Pancreas (tissue), 10 donors: Measurements from ENCODE around the gene EPB42. TPM values are rescaled to one million over a fixed set of nuclear protein-coding genes. Genes with fewer than 3 reads are reported as not detected.

Experiments
- ATAC-seq, 4 donors: fragments of 200-7000 bp; cut with Tn5 transposase; one replicate each; pipeline versions ENCODE4 v1.8.0 to v1.9.1; 2020; ENCODE audit warnings: mild to moderate bottlenecking in 4 of 4, moderate library complexity in 4 of 4
- DNase-seq, 6 donors: peaks; one replicate each; pipeline ENCODE4 v3.0.0-alpha.2; 2020
- FAIRE-seq: peaks from 2 replicates; lab custom pipeline; 2012; peaks lifted over from hg19 to GRCh38; lab: Jason Lieb, UNC
- H3K27ac ChIP-seq, 4 donors: fragments of 200-600 bp; sonication (generic); 1 replicate in 3 of 4; 2 replicates in 1 of 4; pipeline versions ENCODE4 v1.5.0 to v1.8.0; 2020
- H3K27me3 ChIP-seq, 4 donors: fragments of 200-600 bp; one replicate each; pipeline ENCODE4 v1.8.0; 2021
- H3K36me3 ChIP-seq, 3 donors: fragments of 200-600 bp; sonication (generic) in 1 of 3; one replicate each; pipeline versions ENCODE4 v1.5.0 to v1.8.0; 2020 to 2021
- H3K4me1 ChIP-seq, 3 donors: fragments of 200-600 bp; one replicate each; pipeline ENCODE4 v1.8.0; 2021
- H3K4me3 ChIP-seq, 4 donors: fragments of 200-600 bp; sonication (generic) in 2 of 4; one replicate each; pipeline versions ENCODE4 v1.5.0 to v1.8.0; 2020 to 2021
- H3K9me3 ChIP-seq, 4 donors: fragments of 200-600 bp; one replicate each; pipeline ENCODE4 v1.8.0; 2021
- CTCF ChIP-seq, 4 donors: fragments of 200-600 bp; sonication (generic) in 3 of 4; IDR thresholded peaks; one replicate each; pipeline versions ENCODE4 v1.5.0 to v1.8.0; 2021; ENCODE audit warnings: antibody characterized with exemption in 4 of 4
- WGBS, 2 donors: extraction: QIAGEN DNeasy Blood & Tissue Kit; methylation state at CpG; one replicate each; pipeline ENCODE4 v1.1.7; 2013; 5-methylcytosine and 5-hydroxymethylcytosine counted together
- intact Hi-C, 3 donors: fragments of 100-400 bp; cut with DNase I; formaldehyde crosslinking; loops; one replicate each; pipeline versions ENCODE4 v1.11.1 to v1.14.2; 2022
- polyA plus RNA-seq, 2 donors: library from polyadenylated mRNA; stranded (reverse); fragments of 200-250 nt; gene quantifications; one replicate each; pipeline ENCODE4 v1.2.3, GENCODE V29; 2013
- total RNA-seq, 6 donors: library from RNA; stranded (reverse); fragmentation: NEBNext Ultra II Directional in 4 of 6; extraction: Animal tissue kit (Norgen Biotek cat#: 25700) in 4 of 6; gene quantifications; one replicate each; pipeline versions ENCODE4 v1.2.1 to v1.2.4, GENCODE V29; 2021 to 2023
- donor health status: healthy with polysubstance abuse.
- donor health status: DM: no; HTN: no; CAD: no; lungs with moderate emphysema.
- donor health status: DM: no; HTN: no; CAD: no.
- donor health status: control.
- donor health status: control.
- donor health status: Bipolar disorder and iron deficiency.
- donor health status: DM: yes; HTN: yes; CAD: no.
- donor health status: DM: no; HTN: no; CAD: no.
- donor health status: DM: no; HTN: no; CAD: no.
- donor health status: DM: yes; HTN: yes; CAD: no.

The EPB42 gene
- total RNA-seq (not detected), polyA plus RNA-seq (not detected)

- 62 to 73% methylated on average over 3 of the region's 3 CpGs for WGBS, 2 donors
- H3K9me3 ChIP-seq: no peaks in the 10 kb centered on the region
- intact Hi-C loops: loop anchor here in 1 of 3 donors (5.0 kb wide), 1 partner anchor 61 kb away; no protein-coding TSS in a partner anchor
Observed at GRCh38 chr15:43220991-43221403, at the start of gene EPB42. Gene EPB42, minus strand, starts transcription at chr15:43221018. Its CDS starts 193 bp downstream, at chr15:43220825.

DNA sequence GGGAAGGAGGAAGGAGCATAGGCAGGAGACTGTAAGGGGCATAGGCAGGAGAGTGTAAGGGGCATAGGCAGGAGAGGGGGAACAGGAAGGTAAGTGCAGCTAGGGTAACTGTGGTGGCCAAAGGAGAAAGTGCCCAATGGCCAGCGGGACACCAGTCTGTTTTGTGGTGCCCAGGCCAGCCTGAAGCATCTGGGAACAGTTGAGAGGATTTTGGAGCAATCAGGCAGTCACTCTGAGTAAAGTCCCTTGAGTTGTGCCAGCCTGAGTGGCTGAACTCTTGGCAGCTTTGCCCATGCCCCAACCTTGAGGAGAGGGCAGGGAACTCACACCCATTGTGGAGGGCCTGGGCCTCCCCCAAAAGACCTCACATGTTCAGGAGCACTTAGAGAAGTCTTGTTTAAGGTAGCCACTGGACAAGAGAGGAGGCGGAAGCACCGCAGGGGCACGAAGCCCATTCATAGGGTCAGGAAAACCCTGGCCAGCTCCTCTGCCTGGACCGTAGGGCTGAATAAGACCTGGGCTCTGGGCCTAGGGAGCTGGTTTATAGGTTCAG, 49.4 kb upstream of the EPB42 start:
- no peak overlapping the region for H3K4me3 ChIP-seq
- no peaks in the 10 kb centered on the region for H3K27me3 ChIP-seq
- 79 to 90% methylated on average over 5 of the region's 5 CpGs for WGBS, 2 donors
- no peaks in the 10 kb centered on the region for H3K4me1 ChIP-seq
- intact Hi-C loops: no loop called here
- DNase-seq (no peak), FAIRE-seq (no peak), ATAC-seq (no peak)
- no peak for TF ChIP-seq CTCF (IDR thresholded peaks at IDR 0.05)
- H3K36me3 ChIP-seq: no peaks in the 10 kb centered on the region
- H3K27ac ChIP-seq: no peak overlapping the region
- H3K9me3 ChIP-seq: no peaks in the 10 kb centered on the region

More at GRCh38 chr15:43220991-43221403, at the start of gene EPB42:
- ATAC-seq (no peak), FAIRE-seq (no peak), DNase-seq (no peak)
- TF ChIP-seq CTCF (IDR thresholded peaks at IDR 0.05): no peak
- Histone ChIP-seq H3K36me3 (no peaks in the 10 kb centered on the region), H3K27me3 (no peaks in the 10 kb centered on the region), H3K4me1 (no peaks in the 10 kb centered on the region), H3K4me3 (no peak within 1 kb of the TSS), H3K27ac (no peak within 1 kb of the TSS)

DNA sequence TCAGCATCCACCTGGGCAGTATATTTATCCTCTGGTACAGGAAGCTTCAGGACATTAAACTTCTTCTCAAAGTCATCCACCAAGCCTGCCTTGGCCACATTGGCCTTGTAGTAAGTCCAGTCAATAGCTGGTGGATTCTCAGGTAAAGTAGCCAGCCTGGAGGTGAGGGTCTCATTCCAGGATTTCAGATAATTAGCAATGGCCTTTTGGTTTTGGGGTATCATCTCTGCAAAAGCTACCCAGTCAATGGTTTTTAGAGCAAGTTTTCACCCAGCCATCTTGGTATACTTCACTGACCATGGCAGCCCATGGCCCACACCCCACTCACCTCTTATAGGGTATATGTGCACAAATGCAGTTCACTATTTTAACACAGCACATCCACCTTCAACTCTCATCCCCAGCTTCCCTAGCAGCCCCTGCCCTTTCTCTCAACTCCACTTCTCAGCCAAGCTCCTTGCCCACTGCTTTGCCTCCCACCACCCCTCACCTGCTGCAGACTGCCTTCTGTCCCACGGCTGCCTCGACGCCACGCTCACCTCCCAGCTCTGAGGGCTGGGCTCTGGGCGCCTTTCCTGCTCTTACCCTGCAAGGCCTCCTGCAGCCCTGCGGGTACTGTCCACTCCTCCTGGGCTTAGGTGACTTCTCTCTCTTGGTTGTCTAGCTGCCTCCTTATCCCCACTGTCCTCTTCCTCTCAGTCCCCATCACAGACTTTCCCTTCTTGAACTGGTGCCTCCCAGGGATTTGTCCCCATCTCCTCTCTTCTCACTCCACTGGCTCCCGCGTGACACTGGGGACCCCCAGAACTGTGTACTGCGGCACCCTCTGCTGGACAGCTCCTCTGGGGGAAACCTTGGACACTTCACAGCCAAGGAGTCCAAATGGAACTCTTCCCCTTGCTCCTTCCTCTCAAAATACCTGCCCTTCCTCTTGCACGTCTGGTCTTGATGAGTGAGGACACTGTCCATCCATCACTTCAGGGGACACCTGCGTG, 47.6 kb upstream of the EPB42 start:
- Histone ChIP-seq H3K4me1 (no peaks in the 10 kb centered on the region), H3K9me3 (no peaks in the 10 kb centered on the region), H3K36me3 (no peaks in the 10 kb centered on the region), H3K27ac (no peak overlapping the region), H3K27me3 (no peaks in the 10 kb centered on the region), H3K4me3 (no peak overlapping the region)
- intact Hi-C loops: no loop called here
- ATAC-seq (peak in 1 of 4 donors; percentile 40), DNase-seq (no peak), FAIRE-seq (no peak)
- no peak for TF ChIP-seq CTCF (IDR thresholded peaks at IDR 0.05)
- WGBS, 2 donors: 46 to 61% methylated on average over 11 of the region's 11 CpGs

DNA sequence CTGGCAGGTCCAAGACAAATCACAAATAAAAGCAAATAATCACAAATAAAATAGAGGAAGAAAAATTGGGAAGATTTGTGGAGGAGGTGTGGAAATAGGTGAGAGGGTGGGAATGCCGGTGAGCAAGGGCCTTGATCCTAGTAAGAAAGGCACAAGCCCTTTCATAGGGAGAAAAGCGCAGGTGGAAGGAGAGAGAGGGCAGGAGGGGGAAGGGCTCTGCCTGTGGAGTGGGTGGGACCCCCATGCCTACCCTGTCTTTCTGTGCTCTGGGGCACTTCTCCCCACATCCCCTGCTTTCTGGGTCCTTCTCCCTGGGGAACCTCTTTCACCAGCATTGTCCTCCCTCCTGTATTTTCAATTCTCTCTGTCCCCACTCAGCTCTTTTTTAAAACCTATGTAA, 46.6 kb upstream of the EPB42 start:
- 71 to 87% methylated on average over 2 of the region's 2 CpGs for WGBS, 2 donors
- Histone ChIP-seq H3K36me3 (no peaks in the 10 kb centered on the region), H3K9me3 (no peaks in the 10 kb centered on the region), H3K4me3 (no peak overlapping the region), H3K4me1 (no peaks in the 10 kb centered on the region), H3K27me3 (no peaks in the 10 kb centered on the region), H3K27ac (no peak overlapping the region)
- DNase-seq: no peak
- ATAC-seq: no peak
- FAIRE-seq: no peak
- intact Hi-C loops: no loop called here
- no peak for TF ChIP-seq CTCF (IDR thresholded peaks at IDR 0.05)
